Measurements from ENCODE around the gene LTA4H. TPM values are rescaled to one million over a fixed set of nuclear protein-coding genes. Genes with fewer than 3 reads are reported as not detected.
"Not testable (repeated sequence)": the region's sequence is repeated elsewhere in the genome, so short reads cannot be mapped to it uniquely, and the experiment has no call there.

The LTA4H gene
- total RNA-seq, 4 donors from 2014 or later = 41.4 to 50.2 (median 44.7) TPM

DNA sequence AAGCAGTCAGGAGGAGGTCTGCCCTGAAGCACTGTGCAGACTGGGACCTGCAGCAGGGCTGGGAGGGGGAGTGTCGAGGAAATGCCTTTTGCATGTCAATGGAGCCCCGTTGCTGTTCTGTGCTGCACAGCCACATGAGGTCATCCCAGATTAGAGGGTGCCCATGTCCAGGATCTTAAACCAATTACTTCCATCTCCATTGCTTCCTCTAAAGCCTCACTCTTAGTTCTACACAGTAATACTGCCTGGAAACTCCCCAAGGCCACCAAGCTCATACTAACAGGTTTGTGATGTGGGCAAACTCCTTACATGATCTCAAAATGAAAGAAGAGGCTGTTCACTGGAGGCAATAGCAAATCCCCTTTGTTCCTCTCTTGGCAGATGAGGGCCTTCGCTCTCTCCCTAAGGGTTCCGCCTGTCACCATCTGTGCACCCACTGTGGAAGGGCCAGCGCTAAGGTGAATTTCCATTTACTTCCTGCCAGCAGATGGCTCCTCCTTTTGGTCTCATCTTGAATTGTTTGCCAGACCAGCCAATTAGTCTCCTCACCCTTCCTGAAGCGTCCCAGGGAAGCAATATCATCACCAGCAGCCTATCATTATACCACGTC lies 35.4 kb upstream of the LTA4H start:
- TF ChIP-seq EP300 (IDR thresholded peaks at IDR 0.05) = no peak
- TF ChIP-seq CTCF (IDR thresholded peaks at IDR 0.05) = no peak
- Histone ChIP-seq H3K9me3 (no peaks in the 10 kb centered on the region), H3K4me1 (no peaks in the 10 kb centered on the region), H3K27me3 (no peaks in the 10 kb centered on the region), H3K27ac (no peak overlapping the region), H3K36me3 (no peaks in the 10 kb centered on the region), H3K4me3 (no peak overlapping the region)
- WGBS, 2 donors = 36 to 43% methylated on average over 7 of the region's 7 CpGs
- DNase-seq (ENCODE audit: low spot score in 2 of 2) = no peak

DNA sequence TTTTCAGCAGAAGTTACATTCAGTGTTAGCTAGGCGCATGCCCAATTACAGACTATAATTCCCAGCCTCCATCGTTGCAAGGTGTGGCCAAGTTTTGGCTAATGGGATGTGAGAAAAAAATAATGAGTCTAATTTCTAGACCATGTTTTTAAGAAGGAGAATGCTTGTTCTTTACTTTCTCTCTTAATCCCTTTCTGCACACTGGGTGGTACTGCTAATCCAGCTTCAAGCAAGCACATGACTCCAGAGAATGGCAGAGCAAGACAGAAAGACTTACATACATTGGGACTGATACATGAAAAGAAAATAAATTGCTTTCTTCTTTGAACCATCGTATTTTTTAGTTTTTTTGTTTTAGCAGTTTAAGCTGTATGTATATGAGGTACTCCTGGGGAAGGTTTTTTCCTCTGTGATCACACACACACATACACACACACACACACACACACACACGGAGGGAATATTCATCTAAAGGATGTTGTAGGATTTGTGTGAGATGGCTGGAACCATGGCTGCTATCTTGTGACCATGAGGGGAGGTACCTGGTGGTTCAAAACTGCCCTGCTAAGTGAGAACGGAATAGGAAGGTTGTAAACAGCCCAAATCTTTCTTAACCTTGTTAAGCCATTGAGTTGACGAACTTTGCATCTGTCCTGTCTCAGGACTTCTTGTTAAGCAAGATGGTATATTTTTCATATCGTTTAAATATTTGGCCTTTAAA lies 34.3 kb upstream of the LTA4H start:
- Histone ChIP-seq H3K4me3 (no peak overlapping the region), H3K36me3 (no peaks in the 10 kb centered on the region), H3K9me3 (no peaks in the 10 kb centered on the region), H3K27ac (no peak overlapping the region), H3K27me3 (no peaks in the 10 kb centered on the region), H3K4me1 (no peaks in the 10 kb centered on the region)
- TF ChIP-seq EP300 (IDR thresholded peaks at IDR 0.05) = no peak
- no peak for TF ChIP-seq CTCF (IDR thresholded peaks at IDR 0.05)
- no peak for TF ChIP-seq POLR2A (IDR thresholded peaks at IDR 0.05)
- no peak for DNase-seq (ENCODE audit: low spot score in 2 of 2)
- WGBS, 2 donors = 87 to 88% methylated on average over 7 of the region's 7 CpGs

DNA sequence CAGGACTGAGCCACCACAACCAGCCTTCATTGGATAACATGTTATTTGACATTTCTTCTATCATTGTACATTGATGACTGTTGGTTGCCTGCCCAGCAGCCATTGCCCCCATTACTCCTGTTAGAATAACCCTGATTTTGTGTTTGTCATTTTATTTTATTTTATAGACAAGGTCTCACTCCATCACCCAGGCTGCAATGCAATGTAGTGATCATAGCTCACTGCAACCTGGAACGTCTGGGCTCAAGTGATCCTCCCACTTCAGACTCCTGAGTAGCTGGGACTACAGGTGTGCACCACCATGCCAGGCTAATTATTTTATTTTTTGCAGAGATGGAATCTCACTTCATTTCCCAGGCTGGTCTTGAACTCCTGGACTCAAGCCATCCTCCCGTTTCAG lies 33.2 kb upstream of the LTA4H start:
- no peak overlapping the region for H3K4me3 ChIP-seq
- no peaks in the 10 kb centered on the region for H3K4me1 ChIP-seq
- 74 to 95% methylated on average over 2 of the region's 2 CpGs for WGBS, 2 donors
- H3K27me3 ChIP-seq = no peaks in the 10 kb centered on the region
- no peak for DNase-seq (ENCODE audit: low spot score in 2 of 2)
- no peak overlapping the region for H3K27ac ChIP-seq
- no peaks in the 10 kb centered on the region for H3K9me3 ChIP-seq
- no peak for TF ChIP-seq EP300 (IDR thresholded peaks at IDR 0.05)
- TF ChIP-seq CTCF (IDR thresholded peaks at IDR 0.05) = no peak
- no peak for TF ChIP-seq POLR2A (IDR thresholded peaks at IDR 0.05)
- H3K36me3 ChIP-seq = no peaks in the 10 kb centered on the region

- WGBS, 2 donors = 85 to 93% methylated on average over 5 of the region's 5 CpGs
These were observed 32.7 kb upstream of the LTA4H start for GRCh38 chr12:96068111-96068510.

DNA sequence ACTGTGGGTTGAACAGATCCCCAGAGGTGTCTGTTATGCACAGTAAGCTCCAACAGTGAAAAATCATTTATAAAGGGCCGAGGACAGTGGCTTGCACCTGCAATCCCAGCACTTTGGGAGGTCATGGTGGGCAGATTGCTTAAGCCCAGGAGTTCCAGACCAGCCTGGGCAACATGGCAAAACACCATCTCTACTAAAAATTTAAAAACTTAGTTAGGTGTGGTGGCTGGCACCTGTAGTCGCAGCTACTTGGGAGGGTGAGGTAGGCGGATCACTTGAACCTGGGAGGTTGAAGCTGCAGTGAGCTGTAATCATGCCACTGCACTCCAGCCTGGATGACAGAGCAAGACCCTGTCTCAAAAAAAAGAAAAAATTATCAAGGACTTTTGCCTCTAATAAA lies 30.4 kb upstream of the LTA4H start:
- not testable (repeated sequence) for H3K27me3 ChIP-seq; H3K9me3 ChIP-seq; H3K4me1 ChIP-seq; H3K27ac ChIP-seq; H3K4me3 ChIP-seq; H3K36me3 ChIP-seq; DNase-seq (ENCODE audit: low spot score in 2 of 2)
- 95 to 96% methylated on average over 3 of the region's 3 CpGs for WGBS, 2 donors

More at GRCh38 chr12:96068111-96068510, 32.7 kb upstream of the LTA4H start:
- no peak overlapping the region for H3K4me3 ChIP-seq
- no peaks in the 10 kb centered on the region for H3K27me3 ChIP-seq
- TF ChIP-seq CTCF (IDR thresholded peaks at IDR 0.05) (no peak), POLR2A (IDR thresholded peaks at IDR 0.05) (no peak), EP300 (IDR thresholded peaks at IDR 0.05) (no peak)
- no peak overlapping the region for H3K27ac ChIP-seq
- H3K36me3 ChIP-seq = no peaks in the 10 kb centered on the region
- no peaks in the 10 kb centered on the region for H3K4me1 ChIP-seq
- no peak for DNase-seq (ENCODE audit: low spot score in 2 of 2)
- H3K9me3 ChIP-seq = no peaks in the 10 kb centered on the region

All from tibial nerve (tissue), 4 donors.